Activated T-cell treated with anti-CD3 and anti-CD28 coated beads, Interleukin-2, amount 50 U/mL, for 48 hours (primary cell): ENCODE results near the gene N4BP2L2.

Experiments
- DNase-seq, 2 experiments: peaks; one replicate each; pipeline ENCODE4 v3.0.0-alpha.2; 2020

The N4BP2L2 gene

DNA sequence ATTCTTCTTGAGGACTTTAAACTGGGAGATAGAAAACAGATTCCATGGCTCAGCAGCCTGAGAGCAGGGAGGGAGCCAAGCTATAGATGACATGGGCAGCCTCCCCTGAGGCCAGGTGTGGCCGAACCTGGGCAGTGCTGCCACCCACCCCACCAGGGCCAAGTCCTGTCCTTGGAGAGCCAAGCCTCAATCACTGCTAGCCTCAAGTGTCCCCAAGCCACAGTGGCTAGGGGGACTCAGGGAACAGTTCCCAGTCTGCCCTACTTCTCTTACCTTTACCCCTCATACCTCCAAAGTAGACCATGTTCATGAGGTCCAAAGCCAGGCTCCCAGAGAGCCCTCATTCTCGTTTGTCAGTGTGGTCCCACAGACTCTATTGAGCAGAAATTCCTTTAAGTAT, 118.7 kb downstream of the N4BP2L2 start:
- no peak for DNase-seq

DNA sequence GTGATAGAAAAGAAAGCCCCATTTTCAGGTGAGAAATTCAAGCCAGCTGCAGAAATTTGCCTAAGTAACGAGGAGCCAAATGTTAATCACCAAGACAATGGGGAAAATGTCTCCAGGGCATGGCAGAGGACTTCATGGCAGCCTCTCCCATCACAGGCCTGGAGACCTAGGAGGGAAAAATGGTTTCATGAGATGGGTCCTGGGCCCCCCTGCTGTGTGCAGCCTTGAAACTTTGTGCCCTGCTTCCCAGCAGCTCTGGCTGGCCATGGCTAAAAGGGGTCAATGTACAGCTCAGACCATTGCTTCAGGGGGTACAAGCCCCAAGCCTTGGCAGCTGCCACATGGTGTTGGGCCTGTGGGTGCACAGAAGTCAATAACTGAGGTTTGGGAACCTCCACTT, 120.6 kb downstream of the N4BP2L2 start:
- DNase-seq = no peak

DNA sequence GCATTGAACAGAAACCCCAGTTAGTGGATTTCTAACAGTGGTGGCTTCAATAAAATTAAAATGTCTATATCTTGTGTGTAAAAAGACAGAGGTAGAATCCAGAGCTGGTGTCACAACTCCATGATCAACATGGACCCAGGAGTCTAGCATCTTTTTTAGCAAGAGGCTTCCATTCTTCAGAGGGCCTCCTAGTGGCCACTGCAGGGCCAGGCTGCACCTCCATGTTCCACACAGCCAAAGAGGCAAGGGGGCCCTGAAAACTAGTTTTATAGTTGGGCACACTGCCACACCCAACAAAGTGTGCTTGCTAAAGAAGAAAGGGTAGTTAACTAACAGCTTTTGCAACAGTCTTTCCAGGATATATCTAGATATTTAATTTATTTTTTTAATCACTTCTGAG, 123.6 kb downstream of the N4BP2L2 start:
- no peak for DNase-seq

DNA sequence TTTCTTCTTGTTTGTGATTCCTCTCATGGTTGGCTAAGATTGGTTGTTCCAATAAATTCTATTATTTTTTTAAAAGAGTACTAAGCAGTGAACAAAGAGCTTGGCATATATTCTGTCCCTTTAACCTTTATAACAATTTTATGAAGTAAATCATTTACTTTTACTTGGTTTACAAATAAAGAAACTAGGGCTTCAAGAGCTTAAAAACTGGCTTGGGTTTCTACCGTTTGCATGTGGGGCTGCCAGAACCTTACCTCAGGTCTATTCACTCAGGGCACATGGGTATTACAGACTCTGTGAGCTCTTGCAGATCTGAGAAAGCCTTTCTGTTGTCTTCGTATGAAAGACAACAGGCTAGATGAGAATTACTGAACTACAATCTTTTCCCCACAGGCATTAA, 124.0 kb downstream of the N4BP2L2 start:
- no peak for DNase-seq

DNA sequence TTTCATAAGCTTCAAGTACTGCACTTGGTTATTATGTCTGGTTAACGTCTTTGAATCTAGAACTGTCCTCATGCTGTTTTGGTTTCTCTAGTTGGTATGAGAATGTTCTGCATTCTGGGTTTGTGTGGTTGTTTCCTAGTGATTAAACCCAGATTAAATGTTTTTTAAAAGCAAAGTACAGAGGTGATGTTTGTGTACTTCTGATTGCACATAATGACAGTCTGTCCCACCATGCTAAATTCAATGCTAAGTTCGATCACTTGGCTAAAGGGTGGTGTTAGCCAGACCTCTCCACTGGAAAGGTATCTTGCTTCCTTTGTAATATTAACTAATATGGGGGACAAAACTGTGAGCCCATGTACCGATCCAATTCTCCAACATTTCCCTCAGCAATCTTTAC, 125.3 kb downstream of the N4BP2L2 start:
- no peak for DNase-seq

DNA sequence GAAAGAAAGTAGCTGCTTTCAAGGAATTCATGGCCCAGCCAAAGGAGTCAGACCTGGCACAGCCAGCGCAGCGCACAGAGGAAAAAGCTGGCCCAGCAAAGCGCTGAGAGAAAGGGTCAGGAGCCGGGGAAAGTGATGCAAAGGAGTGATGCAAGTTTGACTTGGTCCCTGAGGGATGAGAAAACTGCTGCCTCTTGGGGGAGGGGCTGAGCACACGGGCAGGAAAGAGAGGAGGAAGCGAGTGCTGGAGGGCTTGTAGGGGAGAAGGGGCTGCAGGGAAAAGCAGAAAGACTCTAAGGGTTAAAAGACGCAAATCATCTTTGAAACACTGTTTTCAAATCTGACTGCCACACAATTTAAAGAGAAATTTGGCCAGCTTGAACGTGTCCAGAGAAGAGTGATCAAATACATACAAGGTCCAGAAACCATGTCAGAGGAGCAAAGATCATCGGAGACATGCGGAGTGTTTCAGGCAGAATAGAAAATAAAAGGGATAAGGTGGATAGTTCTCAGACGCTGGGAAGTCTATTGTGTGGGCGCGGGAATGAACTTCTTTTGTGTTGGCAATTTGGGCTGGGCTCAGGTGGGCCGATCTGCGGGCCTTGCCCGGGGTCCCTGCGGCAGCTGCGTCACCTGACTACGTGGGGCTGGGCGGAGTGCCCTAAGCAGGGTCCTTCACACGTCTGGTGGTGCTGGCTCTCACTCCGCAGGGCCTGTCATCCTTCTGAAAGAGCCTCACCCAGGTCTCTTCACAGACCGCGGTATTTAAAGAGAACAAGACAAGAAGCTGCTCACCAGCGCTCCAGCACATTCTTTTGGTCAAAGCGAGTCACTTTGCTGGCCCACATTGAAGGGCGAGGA, 128.8 kb downstream of the N4BP2L2 start:
- no peak for DNase-seq

DNA sequence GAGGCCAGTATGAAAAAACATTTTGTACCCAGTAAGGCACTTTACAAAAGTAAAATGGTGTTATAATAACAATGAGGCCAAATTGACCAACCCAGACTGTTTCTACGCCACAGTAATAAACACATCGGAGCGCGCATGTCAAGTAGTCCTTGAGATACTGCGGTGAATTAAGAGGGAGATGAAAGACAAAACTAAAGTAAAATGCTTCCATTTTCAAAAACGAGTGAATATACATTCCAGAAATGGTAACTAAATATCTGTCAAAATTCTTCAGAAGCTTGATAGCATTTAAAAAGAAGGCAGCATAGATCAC, 129.6 kb downstream of the N4BP2L2 start:
- DNase-seq = no peak

DNA sequence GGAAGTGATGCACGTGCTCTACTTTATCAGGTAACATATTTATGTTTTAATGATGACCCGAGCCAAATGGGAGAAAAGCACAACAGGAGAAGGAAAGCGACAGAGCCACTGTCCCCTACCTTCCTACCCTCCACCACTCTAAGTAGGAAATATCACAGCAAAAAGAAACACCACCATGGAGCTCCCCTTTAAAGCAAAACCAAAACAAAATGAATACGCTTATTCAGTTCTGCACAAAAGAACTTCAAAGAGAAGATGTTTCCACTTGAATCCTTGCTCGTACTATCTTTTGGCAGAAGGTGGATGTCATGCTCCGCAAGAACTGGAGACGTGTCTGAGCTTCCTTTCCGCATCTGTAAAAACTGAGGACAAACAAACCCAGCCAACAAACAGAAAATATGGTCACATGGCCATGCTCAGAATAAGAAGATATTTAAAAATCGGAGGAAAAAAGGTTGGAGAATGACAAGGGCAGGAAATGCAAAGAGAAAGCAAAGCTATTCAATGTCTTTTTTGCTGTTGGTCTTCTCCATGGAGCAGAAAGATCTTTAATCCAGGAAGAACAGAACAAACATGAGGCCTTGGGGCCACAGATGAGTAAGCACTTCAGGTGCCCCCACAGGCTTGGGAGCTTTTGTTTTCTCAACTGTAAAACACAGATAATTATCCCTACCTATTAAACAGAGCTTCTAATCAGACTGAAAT, 130.1 kb downstream of the N4BP2L2 start:
- no peak for DNase-seq

DNA sequence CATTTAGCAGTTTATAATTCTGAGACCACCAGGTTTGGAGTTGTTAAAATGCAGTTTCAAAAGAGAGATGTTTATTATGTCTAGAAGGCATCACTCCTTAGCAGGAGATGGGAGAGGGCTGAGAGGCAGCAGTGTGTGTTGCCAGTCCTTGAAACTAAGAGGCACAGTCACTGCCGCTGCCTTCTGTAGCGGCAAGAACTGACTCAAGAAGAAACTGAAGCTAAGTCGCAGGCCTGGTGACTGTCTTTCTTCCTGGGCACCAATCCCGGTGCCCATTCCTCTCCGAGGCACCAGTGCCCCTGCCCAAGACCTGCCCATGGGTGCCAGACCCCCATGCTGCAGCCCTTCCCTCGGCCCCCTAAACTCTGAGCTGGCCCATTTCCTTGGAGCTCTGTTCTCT, 130.7 kb downstream of the N4BP2L2 start:
- DNase-seq = peak in 1 of 2 experiments; percentile 36

DNA sequence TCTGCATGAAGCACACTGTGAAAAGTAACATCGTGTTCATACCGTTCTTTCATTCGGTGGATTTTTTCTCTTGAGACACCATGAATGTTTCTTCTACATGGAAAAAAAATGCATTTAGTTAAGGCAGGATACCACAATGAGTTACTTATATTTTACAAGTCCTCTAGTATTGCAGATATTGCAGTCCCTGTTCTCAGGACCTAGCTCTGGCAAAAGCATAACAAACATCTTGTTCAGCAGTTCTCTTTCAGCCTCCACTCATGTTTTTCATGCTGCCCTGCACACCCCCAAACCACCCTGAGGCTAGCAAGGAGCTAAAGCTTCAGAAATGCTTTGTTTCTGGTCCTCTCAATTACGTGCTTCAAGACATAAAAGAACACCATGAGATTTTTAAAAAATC, 135.5 kb downstream of the N4BP2L2 start:
- DNase-seq = no peak

DNA sequence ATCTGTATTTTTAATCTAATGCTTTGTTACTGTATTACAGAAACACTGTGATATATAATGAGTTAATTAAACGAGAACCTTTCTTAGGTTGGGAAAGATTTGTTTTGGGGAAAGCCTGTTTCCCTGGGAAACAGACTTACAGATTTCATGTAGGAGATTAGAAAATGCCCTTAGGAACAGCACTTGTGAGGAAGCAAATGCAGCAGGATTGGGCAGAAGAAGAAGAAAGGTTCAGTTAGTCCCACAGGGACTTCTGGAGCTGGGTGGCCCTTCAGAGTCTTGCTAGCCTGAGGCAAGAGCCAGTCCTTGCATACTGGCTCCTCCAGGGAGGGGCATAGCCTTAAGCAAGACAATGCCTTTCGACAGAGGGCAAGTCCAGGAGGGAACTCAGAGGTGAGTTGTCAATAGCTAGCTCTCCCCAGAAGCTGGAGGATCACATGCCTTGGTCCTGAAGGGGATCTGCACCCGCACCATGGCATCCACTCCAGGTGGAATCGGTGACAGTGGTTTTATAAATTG, 147.4 kb downstream of the N4BP2L2 start:
- DNase-seq = no peak

DNA sequence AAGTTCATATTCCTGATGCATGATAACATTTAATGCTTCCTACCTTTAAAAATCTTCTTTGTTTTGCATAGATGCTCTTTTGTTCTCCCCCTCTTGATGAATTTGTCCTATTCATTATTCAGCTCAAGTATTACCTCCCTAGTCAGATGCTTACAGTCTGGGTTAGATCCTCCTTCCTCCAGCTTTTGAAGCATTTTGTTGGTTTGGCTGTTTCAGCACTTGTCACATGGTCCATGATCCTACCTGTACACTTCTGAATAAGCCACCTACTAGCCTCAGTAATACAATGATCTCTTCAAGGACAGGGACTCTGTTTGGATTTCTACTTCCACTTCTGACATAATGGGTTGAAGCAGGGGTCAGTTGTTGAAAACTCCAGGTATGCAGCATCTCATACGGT, 148.1 kb downstream of the N4BP2L2 start:
- no peak for DNase-seq

DNA sequence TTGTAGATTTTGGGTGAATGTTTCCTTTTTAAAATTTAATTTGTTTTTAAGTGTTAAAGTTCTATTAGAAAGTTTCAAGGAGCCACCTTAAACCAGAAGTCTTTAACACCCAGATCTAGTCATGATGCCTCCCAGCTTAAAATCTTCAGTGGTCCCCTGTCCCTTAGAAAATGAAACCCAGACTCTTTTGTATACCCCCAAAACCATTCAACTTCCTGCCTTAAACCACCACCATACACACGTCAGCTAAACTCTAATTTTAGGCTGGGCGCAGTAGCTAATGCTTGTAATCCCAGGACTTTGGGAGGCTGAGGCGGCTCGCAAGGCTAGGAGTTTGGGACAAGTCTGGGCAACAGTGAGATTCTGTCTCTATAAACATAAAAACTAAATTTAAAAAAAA, 148.5 kb downstream of the N4BP2L2 start:
- DNase-seq = no peak

DNA sequence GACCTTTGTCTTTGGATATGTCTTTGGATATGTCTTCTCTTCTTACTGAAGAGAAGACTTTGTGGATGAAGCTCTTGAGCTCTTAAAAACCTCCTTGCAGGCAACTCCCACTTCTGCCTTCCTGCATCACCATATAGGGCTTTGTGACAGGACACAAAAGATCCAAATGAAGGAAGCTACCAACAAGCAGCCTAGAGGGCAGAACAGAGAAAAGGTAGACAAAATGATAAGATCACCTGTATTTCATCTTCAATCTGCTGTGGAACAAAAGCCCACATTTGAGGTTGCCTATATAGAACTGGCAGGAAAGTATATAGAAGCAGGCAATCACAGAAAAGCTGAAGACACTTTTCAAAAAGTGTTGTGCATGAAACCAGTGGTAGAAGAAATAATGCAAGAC, 153.2 kb downstream of the N4BP2L2 start:
- no peak for DNase-seq

DNA sequence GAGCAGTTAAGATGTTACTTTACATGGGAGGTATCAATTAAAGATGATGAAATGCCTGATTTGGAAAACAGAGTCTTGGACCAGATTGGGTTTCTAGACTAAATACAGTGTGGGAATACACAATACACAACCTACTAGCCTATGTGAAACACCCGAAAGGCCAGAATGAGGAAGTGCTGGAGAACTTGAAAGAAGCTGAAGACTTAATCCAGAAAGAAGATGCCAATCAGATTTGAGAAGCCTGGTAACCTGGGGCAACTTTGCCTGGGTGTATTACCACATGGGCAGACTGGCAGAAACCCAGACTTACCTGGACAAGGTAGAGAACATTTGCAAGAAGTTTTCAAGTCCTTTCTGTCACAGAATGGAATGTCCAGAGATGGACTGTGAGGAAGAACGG, 153.9 kb downstream of the N4BP2L2 start:
- DNase-seq = no peak

DNA sequence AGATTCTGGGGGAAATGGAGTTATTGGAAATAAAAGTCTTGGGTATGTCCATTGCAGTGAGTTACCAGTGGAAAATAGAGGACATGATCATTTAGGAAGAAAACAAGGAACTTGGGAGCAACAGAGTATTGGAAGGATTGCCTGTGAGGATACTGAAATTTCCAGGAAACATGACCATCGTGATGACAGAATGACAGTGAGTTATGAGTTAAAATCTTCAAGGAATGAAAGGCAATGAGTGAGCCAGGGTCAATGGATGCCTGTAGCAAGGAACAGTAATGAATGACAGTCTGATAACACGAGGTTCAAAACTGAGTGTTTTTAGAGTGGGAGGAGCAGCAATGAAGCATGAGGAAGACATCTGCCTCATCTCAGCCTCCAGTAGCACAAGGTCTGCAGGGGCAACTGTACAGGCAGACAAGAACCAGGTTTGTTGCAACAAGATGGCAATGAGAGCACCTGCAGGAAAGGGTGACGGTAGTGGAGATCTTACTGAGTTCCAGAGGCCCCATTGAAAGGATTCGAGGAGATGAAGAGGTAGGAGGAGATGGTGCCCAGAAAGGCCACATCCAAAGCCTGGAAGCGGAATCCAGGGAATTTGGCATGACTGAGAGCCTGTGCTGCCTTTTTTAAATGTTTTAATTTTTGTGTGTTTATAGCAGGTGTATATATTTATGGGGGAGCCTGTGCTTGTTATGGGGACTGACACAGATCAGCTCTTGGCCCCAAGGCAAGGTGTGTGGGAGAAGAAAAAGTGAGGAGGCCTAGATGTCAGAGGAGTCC, 154.6 kb downstream of the N4BP2L2 start:
- no peak for DNase-seq
